Ecto neural progenitor cell (in vitro differentiated cells): ENCODE data around the gene ANAPC5.

Experiments used
- DNase-seq: peaks from one replicate; pipeline ENCODE4 v3.0.0-alpha.2; 2018; ENCODE audit warnings: low spot score

Gene ANAPC5

DNA sequence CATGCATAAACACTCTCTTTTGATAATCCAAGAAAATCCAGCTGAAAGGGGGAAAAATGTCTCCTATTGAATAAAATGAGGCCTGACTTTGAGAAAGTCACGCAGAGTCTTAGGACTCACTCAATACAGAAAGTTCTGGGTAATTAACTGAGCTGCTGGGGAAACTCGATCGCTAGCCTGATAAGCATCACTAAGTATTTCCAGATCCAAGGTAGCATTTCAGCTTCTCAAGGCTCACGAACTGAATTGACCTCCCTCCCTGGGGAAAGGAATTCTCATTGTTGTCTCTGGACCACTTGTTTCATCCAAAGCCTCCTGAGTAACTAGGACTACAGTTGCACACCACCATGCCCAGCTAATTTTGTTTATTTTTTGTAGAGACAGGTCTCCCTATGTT lies 13.8 kb upstream of the ANAPC5 start:
- no peak for DNase-seq

DNA sequence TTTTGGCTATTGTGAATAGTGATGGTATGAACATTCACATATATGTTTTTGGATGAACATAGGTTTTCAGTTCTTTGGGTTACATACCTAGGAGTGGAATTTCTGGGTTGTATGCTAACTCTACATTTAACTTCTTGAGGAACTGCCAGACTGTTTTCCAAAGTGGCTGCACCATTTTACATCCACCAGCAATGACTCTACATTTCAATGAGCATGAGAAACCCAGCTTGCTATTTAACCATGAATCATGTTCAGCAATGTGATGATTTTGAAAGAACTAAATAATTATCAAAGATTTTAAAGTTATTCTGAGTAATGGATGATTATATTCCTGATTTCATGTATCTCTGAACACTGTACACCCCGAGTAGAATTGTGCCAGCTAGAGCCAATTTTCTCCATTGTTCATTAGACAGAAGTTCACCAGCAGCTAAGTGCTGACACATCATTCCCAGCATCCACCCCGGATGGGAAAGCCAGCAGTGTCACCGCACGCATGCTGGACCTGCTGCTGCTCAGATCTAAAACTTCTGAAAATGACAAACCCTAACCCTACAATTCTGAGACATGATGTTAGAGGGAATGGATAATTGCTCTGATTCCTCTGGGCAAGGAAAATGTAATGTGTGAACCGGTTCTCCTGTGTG lies 13.3 kb upstream of the ANAPC5 start:
- no peak for DNase-seq

DNA sequence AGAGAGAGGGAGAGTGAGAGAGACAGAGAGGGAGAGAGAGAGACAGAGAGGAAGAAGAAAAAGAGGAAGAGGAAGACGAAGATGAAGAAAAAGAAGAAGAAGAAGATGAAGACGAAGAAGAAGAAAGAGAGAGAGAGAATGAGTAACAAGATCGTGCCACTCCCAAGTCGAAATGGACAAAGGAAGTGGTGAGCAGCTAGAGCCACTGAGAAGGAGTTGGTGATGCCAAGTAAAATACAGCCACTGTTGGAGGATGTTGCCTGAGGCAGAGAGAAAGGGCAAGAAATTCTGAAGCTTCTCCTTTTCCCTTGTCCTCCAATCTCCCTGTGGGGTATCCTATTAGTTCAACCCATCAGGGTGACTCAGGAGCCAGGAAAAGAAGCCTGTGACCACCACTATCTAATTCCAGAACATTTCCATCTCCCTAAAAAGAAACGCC lies 12.5 kb upstream of the ANAPC5 start:
- DNase-seq = no peak

DNA sequence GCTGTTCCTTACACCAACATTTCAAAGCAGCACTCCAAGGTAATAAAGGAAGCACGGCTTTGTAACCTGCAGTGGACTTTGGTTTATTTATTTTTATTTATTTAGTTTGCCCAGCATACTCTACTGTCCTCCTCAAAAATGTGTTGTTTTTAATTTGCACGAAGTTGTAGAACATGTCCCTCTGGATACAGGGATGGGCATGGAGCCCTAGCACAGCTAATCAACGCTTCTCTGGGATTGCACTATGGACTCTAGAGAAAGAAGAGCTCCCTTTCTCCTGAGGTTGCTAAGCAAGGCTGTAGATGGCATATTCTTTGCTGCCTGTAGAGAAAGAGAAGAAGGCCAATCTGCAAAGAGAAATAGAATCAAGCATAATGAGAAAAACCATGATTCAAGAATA lies 5.9 kb upstream of the ANAPC5 start:
- DNase-seq = no peak

DNA sequence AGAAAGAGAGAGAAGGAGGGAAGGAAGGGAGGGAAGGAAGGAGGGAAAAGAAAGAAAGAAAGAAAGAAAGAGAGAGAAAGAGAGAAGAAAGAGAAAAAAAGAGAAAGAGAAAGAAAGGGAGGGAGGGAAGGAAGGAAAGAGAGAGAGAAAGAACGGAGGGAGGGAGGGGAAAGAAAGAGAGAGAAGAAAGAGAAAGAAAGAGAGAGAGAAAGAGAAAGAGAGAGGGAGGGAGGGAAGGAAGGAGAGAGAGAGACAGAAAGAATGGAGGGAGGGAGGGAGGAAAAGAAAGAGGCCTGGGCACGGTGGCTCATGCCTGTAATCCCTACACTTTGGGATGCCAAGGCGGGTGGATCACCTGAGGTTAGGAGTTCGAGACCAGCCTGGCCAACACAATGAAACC lies 5.1 kb upstream of the ANAPC5 start:
- DNase-seq = no peak

DNA sequence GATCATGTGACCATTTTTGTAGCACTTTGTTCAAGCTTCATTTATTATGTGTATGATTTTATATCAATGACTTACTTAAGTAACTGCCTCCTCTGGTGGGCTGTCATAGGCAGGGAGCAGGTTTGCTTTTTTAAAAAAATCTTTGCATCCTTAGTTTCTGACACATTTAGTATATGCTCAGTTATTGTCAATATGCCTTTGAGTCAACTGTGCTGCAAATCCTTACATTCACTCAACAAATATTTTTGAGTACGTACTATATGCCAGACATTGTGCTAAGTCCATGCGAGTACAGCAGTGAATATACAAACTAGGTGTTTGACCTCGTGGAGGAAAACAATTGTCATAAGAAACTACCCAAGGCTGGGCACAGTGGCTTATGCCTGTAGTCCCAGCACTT lies 4.4 kb upstream of the ANAPC5 start:
- no peak for DNase-seq

DNA sequence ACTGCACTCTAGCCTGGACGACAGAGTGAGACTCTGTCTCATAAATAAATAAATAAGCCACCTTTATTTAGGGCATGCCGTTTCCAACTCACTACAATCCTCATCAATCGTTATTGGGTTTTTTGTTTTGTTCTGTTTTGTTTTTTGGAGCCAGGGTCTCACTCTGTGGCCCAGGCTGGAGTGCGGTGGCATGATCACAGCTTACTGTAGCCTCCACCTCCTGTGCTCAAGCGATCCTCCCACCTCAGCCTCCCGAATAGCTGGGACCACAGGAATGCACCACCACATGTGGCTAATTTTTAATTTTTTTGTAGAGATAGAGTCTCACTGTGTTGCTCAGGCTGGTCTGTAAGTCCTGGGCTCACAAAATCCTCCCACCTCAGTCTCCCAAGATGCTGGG lies 3.6 kb upstream of the ANAPC5 start:
- no peak for DNase-seq

DNA sequence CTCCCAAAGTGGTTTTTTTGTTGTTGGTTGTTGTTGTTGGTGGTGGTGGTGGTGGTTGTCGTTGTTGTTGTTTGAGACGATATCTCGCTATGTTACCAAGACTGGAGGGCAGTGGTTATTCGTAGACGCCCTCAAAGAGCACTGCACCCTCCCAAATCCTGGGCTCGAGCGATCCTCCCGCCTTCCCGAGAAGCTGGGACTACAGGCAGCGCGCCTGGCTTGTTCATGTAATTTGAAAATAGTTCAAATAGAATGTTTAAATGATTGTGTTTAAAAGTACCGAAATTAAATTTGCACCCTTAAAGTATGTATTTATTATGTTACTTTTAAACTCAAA lies 439 bp upstream of the ANAPC5 start:
- DNase-seq = no peak

DNA sequence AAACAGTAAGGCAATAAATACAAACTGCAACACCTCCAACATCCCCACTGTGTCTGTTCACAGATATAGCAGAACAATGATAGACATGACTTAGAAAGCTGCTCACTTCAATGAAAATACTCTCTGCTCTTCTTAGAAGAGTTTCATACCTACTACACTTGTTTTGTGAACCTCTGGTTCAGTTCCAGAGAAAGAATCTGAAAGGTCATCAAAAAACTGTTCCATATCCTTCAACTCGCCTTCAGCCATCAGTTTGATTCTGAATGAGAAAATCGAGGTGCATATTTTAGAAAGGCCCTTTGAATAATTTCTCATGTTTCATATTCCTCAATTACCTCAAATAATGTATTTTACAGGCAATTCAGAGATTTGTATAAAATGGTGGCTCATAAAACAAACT lies 5.5 kb downstream of the ANAPC5 start:
- no peak for DNase-seq

DNA sequence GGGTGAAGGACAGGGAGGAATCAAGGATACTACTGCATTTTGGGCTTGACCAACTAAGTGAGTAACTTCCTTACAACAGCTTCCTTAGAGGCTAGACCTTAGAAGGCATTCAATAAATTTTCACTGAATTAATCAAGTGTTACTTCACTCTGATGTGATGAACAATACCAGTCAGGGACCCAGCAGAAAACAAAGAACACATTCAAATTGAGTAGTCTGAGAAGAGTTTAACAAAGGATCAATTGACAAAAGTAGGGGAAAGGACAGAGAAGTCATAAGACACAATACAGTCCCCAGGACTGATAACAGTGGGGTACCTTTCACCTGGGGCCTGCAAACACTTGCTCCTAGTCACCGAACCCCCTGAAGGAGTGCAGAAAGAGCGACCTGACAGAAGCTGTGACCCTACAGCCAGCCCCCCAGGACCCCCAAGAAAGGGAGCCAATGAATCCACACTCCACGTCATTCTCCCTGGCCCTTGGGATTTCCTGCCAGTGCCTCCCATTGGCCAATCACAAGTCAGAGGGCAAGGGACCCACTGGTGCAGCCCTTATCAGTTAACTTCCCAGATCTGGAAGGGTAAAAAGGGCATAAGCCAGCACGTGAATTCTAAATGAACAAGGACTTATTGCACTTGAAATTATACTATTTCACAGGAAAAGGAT lies 6.9 kb downstream of the ANAPC5 start:
- no peak for DNase-seq

DNA sequence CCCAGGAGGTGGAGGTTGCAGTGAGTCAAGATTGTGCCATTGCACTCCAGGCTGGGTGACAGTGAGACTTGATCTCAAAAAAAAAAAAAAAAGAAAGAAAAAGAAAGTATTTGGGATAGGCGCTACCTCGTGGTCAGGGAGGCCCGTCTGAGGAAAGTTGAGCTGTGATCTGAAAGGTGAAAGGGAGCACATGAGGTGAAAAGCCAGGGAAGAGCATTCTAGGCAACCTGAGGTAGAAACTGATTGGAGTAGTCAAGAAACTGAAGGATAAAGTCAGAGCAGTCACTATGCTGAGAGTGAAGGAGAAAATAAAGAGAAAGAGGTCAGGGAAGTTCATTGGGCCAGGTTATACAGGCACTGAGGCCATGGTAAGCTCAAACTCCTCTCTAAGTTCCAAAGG lies 7.7 kb downstream of the ANAPC5 start:
- no peak for DNase-seq

DNA sequence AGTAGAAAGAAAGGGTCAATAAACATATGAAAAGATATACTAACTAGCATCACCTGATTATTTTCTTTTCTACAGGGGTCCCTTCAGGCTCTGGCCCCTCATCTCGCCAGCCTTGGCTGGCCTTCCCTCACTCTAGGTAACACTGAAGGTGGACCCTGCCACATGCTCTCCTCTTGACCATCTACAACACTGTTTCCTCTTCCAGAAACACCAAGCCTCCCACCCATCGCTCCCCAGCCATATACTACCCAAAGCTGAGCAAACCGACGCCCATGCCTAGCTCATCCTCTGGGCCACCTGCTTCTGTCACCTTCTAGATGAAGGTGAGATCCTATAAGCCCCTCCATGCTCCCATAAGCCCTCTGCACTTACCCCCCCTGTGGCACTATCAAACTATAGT lies 14.8 kb downstream of the ANAPC5 start:
- DNase-seq = no peak

DNA sequence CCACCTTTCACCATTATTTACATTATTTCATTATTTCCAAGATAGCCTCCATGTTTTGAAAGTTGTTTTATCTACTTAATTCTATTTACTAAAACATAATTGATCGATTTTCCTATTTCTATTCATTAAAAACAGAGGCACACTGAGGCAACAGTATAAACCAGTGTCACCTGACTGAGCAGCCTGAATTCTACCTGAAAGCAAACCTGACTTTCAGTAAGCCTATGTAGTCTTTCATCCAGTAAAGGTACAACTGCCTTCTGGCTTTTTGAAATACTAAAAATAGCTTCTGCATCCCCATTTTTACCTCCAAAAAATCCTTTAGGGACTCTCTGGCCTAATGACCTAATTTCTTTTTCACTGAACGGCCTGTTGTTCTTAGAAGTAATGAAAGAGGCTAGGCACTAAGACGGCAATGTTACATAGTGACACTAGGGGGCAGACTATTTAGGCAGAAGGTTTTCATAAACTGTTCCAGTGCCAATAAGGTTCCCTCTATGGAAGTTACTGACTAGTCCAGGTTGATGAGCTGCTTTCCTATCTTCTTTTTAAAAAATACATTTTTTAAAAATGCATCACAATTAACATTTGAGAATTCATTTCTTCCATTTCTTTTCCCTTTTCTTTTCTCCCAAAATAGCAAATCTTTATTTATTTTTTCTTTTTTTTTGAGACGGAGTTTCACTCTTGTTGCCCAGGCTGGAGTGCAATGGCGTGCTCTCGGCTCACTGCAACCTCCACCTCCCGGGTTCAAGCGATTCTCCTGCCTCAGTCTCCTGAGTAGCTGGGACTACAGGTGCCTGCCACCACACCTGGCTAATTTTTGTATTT lies 17.5 kb downstream of the ANAPC5 start:
- no peak for DNase-seq

DNA sequence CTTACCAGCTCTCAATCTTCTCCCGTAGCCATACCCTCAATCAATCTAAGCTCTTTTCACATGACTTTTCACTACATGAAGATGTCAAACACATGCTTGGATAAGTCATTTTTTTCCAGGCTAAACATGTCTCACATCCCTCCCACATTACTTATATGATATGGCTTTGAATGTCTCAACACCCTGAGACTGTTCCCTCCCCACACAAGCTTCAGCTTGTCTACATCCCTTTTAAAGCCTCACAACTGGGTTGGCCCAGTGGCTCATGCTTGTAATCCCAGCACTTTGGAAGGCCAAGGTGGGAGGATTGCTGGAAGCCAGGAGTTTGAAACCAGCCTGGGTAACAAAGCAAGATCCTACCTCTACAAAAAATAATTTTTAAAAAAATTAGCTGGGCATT lies 18.5 kb downstream of the ANAPC5 start:
- DNase-seq = no peak

DNA sequence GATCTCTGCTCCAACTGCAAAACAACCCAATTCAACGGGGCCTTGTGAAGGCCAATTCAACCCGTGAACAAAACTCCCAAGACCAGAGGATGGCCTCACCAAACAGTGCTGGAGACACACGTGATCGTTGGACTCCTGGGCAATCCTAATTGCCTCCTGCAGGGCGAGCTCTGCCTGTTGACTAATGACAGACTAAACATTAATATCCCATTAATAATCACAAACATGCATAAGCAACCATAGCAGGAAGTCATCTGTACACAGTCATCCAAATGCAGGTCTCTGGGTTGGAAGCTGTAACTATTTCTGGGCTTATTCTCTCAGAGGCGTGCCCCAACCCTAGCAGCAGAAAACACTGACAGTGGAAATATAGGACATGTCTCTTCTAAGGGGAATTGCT lies 21.0 kb downstream of the ANAPC5 start:
- no peak for DNase-seq

DNA sequence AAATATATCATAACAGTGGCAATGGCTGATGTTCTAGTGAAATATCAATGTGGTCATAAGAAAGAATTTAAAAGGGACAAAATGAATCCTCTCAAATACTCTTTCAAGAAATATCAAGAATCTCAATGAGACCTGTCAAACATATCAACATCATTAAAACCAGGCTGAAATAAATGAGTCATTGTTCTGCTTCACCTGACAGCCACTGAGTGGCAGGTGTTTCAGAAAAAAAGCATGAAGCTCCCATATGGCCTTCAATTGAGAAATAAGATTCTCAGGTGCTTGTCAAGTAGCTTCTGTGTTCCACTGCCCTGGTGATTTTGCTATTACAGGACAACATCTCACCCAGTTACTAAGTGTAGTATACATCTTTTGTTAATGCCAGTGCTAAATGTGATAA lies 21.5 kb downstream of the ANAPC5 start:
- DNase-seq = no peak

DNA sequence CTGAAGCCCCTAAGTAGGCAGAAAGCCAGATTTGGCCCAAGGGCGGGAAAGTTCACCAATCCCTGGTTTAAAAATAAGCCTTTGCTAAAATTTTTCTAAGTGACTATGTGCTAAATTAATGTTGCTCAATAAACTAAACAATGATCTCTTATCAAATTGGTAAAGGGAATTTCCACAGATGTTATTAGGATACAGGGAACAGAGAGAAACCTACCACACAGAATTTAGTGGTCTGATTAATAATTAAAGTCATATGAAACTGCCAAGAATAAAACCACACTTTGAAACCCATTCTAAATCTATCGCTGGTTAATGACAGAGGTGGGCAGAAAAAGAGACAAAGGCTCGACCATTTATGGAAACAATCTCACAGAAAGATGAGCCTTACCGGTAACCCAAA lies 22.0 kb downstream of the ANAPC5 start:
- DNase-seq = no peak

DNA sequence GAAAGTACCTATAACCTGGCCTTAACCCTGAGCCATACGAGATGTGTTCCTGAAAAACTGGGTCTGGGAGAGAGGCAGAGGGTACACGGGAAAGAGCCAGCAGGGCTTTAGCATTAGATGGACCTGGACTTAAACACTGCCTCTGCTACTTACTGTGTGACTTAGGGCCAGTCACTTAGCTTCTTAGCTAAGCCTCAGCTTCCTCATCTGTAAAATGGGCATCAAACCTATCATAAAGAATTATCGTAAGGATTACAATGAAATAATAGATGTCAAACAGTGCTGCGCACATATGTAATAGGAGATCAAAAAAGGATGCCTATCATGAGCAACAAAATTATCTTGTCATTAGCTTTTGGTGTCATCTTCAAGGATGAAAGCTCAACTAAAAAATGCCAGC lies 23.6 kb downstream of the ANAPC5 start:
- DNase-seq = no peak

DNA sequence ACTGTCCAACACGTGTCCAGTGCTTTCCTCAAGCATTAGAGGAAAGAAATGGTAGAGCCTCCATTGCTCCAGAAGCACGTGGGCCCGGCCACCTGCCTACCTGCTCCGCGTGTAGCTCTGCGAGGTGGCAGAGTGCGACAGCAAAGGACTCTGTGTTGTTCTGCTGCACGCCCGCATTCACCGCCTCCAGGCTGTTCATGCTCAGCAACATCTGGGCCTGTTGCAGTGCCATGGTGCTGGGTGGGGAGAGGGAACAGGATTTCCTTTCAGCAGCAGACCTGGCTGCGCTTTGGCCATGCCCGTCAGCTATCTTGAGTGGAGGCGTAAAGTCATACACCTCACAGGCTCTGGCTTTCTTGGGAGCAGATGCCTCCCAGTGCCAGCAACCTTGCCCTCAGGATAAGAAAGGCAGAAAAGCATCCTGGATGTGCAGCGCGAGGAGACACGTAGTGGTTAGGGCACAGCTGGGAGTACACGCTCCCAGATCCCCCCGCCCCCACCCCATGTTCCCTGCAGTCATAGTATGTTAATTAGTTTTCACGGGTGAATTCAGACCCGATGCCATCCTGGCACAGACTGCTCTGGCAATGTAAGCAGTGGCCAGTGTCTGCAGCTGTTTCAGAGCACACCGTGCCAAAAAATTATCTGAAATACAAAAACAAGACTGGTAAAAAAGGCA lies 25.1 kb downstream of the ANAPC5 start:
- no peak for DNase-seq

DNA sequence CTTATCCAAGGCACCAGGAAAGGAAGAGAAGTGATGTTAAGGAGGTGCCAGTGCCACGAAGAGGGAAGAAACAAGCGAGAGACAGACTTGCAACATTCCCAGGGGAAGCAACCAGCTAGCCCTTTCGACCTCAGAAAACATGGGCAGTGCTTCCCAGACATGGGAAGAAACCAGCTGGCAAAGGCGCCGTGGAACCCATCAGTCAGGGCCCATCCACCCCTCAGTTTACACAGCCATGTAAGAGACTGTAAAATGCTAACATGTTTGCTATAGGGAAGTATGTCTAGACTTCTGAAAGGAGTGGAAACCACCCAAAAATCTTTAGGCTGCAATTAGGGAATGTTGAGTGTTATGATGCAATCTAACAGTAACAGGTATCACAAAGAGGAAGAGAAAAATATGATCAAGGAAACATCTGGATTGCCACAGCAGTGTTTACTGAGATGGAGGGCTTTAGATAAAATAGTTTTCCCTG lies 26.3 kb downstream of the ANAPC5 start:
- no peak for DNase-seq

DNA sequence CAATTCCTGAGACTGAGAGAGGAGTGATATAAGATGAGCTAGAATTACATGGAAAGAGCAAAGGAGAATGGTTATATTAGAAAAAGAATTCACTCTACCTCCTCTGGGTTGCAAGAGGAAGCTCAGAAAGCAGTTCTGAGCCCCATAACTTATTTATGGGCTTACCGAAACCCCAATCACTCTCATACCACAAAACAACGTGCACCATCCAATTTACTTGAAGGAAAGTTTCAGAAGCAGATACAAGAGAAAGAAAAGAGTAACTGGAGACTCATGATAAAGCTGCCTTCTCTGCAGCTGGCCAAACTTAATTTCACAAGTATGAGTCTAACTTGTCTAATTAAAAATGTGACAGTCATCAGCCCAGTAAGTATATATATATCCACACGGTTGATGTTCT lies 28.3 kb downstream of the ANAPC5 start:
- DNase-seq = no peak

DNA sequence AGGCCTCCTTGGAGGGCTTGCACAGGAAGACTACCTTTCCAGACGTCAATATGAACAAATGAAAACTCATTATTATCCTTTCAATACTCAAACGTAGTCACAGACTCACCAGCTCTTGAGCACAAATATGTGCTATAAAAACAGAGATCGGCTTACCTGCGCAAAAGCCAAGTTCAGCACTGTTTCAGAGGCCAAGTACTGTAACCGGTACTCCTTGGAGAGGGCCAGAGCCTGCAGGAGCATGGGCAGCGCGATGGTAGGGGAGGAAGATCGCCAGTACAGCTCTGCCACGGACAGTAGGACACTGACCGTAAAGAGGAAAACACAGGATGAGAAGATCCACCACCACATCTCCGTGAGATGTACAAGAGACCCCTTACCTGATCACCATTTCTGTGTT lies 34.1 kb downstream of the ANAPC5 start:
- no peak for DNase-seq

DNA sequence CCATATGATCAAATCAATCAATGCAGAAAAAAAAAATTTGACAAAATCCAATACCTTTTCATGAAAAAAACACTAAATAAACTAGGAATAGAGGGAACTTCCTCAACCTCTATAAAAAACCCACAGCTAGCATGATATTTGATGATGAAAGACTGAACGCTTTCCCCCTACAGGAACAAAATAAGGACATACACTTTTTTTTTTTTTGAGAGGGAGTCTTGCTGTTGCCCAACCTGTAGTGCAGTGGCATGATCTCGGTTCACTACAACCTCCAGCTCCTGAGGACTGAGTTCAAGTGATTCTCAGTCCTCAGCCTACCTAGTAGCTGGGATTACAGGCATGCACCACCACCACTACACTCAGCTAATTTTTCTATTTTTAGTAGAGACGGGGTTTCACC lies 37.8 kb downstream of the ANAPC5 start:
- no peak for DNase-seq
